Activated CD4-positive, alpha-beta T cell treated with anti-CD3 and anti-CD28 coated beads, Interleukin-10, Interleukin-2, amounts not matched to agents 100 ng/mL and 50 ng/mL, durations not matched to agents 16 hours and 8 hours (primary cell): ENCODE results near the gene IL17B.

Experiments
- DNase-seq: peaks from one replicate; pipeline ENCODE4 v3.0.0-alpha.2; 2020

IL17B gene

GRCh38 chr5:149379177-149379761 lies at the start of gene IL17B:
Gene IL17B (minus strand): TSS chr5:149379292. CDS start chr5:149379225, 67 bp downstream.
- no peak for DNase-seq

- no peak for DNase-seq
Measured at GRCh38 chr5:149428032-149428431, 48.9 kb upstream of the IL17B start.

GRCh38 chr5:149427374-149427773 lies 48.3 kb upstream of the IL17B start:
- no peak for DNase-seq

GRCh38 chr5:149426931-149427330 lies 47.8 kb upstream of the IL17B start:
- no peak for DNase-seq

- no peak for DNase-seq
Measured at GRCh38 chr5:149425729-149426128, 46.6 kb upstream of the IL17B start.

- DNase-seq, result no peak
Measured at GRCh38 chr5:149424371-149425315, 45.6 kb upstream of the IL17B start.

GRCh38 chr5:149423794-149424268 lies 44.7 kb upstream of the IL17B start:
- DNase-seq, result no peak

GRCh38 chr5:149423049-149423793 lies 44.1 kb upstream of the IL17B start:
- DNase-seq, result no peak

GRCh38 chr5:149422366-149423048 lies 43.4 kb upstream of the IL17B start:
- DNase-seq, result no peak

GRCh38 chr5:149421834-149422233 lies 42.7 kb upstream of the IL17B start:
- no peak for DNase-seq

- no peak for DNase-seq
Measured at GRCh38 chr5:149421372-149421685, 42.2 kb upstream of the IL17B start.

GRCh38 chr5:149420545-149421371 lies 41.7 kb upstream of the IL17B start:
- no peak for DNase-seq

GRCh38 chr5:149419859-149420544 lies 40.9 kb upstream of the IL17B start:
- no peak for DNase-seq

GRCh38 chr5:149419532-149419858 lies 40.4 kb upstream of the IL17B start:
- DNase-seq, result no peak

- no peak for DNase-seq
Measured at GRCh38 chr5:149418910-149419531, 39.9 kb upstream of the IL17B start.

GRCh38 chr5:149417711-149418368 lies 38.7 kb upstream of the IL17B start:
- DNase-seq, result no peak

GRCh38 chr5:149416987-149417710 lies 38.1 kb upstream of the IL17B start:
- DNase-seq, result no peak

- DNase-seq, result no peak
Measured at GRCh38 chr5:149415066-149415967, 36.2 kb upstream of the IL17B start.
